ENCODE data around the gene TAOK3. TPM values are rescaled to one million over a fixed set of nuclear protein-coding genes. Genes with fewer than 3 reads are reported as not detected.
"Not testable (repeated sequence)": the region's sequence is repeated elsewhere in the genome, so short reads cannot be mapped to it uniquely, and the experiment has no call there.

The TAOK3 gene
- total and polyA plus RNA-seq, 3 donors from 2014 or later = 20.5 to 64.8 (median 51.9) TPM

DNA sequence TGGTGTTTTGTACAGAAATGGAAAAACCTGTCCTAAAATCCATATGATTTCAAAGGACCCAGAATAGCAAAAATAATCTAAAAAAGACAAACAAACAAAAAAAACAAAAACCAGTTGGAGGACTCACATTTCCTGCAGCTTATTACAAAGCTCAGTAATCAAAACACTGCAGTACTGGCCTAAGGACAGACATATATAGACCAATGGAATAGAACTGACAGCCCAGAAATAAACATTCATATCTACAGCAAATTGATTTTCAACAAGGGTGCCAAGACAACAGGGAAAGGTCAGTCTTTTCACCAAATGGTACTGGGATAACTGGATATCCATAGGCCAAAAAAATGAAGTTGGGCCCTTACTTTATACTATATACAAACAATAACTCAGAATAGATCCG is 55.0 kb downstream of the TAOK3 start:
- Histone ChIP-seq H3K4me1 (no peaks in the 10 kb centered on the region), H3K27me3 (no peaks in the 10 kb centered on the region), H3K27ac (no peak overlapping the region), H3K9me3 (no peaks in the 10 kb centered on the region), H3K36me3 (ENCODE audit: low read depth, missing control alignments) (no peaks in the 10 kb centered on the region), H3K4me3 (no peak overlapping the region)
- DNase-seq = no peak
- TF ChIP-seq, protein P1, sequence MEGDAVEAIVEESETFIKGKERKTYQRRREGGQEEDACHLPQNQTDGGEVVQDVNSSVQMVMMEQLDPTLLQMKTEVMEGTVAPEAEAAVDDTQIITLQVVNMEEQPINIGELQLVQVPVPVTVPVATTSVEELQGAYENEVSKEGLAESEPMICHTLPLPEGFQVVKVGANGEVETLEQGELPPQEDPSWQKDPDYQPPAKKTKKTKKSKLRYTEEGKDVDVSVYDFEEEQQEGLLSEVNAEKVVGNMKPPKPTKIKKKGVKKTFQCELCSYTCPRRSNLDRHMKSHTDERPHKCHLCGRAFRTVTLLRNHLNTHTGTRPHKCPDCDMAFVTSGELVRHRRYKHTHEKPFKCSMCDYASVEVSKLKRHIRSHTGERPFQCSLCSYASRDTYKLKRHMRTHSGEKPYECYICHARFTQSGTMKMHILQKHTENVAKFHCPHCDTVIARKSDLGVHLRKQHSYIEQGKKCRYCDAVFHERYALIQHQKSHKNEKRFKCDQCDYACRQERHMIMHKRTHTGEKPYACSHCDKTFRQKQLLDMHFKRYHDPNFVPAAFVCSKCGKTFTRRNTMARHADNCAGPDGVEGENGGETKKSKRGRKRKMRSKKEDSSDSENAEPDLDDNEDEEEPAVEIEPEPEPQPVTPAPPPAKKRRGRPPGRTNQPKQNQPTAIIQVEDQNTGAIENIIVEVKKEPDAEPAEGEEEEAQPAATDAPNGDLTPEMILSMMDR (IDR thresholded peaks at IDR 0.05) = no peak
- TF ChIP-seq POLR2A (IDR thresholded peaks at IDR 0.05) = no peak
- intact Hi-C loops (cut with DNase I; ENCODE audit: low total_unique reads) = no loop called here
- 91 to 94% methylated on average over 1 of the region's 1 CpG for WGBS, 2 donors

DNA sequence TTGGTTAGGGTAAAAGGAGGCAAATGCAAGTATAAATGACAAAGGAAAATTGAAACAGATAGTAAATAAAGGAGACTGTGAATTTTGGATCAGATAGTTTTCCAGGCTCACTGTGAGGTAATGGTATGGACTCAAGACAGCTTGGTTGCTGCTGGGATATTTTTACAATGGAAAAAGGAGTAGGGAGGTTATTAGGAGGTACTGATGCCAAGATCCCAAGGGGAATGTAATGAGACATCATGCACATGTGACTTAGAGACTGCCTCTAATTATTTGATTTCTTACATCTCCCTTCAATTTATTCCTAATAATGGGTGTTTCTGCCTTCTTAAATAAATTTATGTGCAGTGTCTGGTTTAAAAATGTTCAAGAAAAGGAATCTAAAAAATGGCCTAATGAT is 56.9 kb downstream of the TAOK3 start:
- intact Hi-C loops (cut with DNase I; ENCODE audit: low total_unique reads) = no loop called here
- DNase-seq = no peak
- H3K36me3 ChIP-seq (ENCODE audit: low read depth, missing control alignments) = no peaks in the 10 kb centered on the region
- no peaks in the 10 kb centered on the region for H3K27me3 ChIP-seq
- TF ChIP-seq, protein P1 (IDR thresholded peaks at IDR 0.05) = no peak
- no peak for TF ChIP-seq POLR2A (IDR thresholded peaks at IDR 0.05)
- H3K4me1 ChIP-seq = no peaks in the 10 kb centered on the region
- no peaks in the 10 kb centered on the region for H3K9me3 ChIP-seq
- no peak overlapping the region for H3K4me3 ChIP-seq
- H3K27ac ChIP-seq = no peak overlapping the region

DNA sequence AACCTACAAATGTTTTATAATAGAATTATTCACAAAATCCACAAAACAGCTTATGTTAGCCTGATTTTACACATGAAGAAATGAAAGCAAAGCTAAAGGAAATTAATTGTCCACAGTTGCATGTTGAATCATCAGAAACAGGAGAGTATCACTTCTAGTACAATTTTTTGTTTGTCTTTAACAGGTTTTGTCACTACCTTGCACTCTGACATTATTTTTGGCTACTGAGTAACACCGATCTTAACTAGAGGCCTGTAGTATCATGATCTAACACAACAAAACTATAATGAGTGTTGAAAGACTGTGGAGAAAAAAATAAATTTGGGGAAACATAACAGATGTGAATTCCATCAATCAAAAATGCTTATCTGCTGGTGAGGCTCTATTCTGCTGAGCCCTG is 60.1 kb downstream of the TAOK3 start:
- WGBS, 2 donors = 70 to 76% methylated on average over 1 of the region's 1 CpG
- Histone ChIP-seq H3K9me3 (no peaks in the 10 kb centered on the region), H3K27ac (no peak overlapping the region), H3K36me3 (ENCODE audit: low read depth, missing control alignments) (no peaks in the 10 kb centered on the region), H3K27me3 (no peaks in the 10 kb centered on the region), H3K4me1 (peaks cover 3% of the 10 kb centered on the region), H3K4me3 (no peak overlapping the region)
- no peak for TF ChIP-seq POLR2A (IDR thresholded peaks at IDR 0.05)
- TF ChIP-seq, protein P1 (IDR thresholded peaks at IDR 0.05) = no peak
- intact Hi-C loops (cut with DNase I; ENCODE audit: low total_unique reads) = no loop called here
- DNase-seq = no peak

DNA sequence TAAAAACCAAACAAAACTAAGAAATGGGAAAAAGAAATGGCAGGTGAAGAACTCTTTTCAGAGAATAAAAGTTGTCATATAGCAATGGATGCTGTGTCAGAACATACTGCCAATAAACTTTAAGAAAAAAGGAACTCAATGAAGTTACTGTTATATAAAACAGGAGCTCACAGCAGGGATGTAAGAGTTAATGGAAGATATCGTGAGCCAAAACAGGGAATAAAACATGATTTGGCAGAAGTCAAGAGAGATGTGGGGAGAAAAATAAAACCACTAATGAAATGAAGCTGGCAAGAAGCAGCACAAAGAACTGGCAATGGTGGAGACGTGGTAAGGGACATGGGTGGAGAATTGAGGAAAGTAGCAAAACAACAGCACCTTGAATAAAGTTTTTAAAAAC is 61.0 kb downstream of the TAOK3 start:
- no peak overlapping the region for H3K4me3 ChIP-seq
- intact Hi-C loops (cut with DNase I; ENCODE audit: low total_unique reads) = no loop called here
- no peak for DNase-seq
- no peak overlapping the region for H3K27ac ChIP-seq
- H3K27me3 ChIP-seq = no peaks in the 10 kb centered on the region
- TF ChIP-seq, protein P1 (IDR thresholded peaks at IDR 0.05) = no peak
- TF ChIP-seq POLR2A (IDR thresholded peaks at IDR 0.05) = no peak
- WGBS, 2 donors = 33 to 38% methylated on average over 2 of the region's 2 CpGs
- H3K9me3 ChIP-seq = no peaks in the 10 kb centered on the region
- H3K4me1 ChIP-seq = peaks cover 3% of the 10 kb centered on the region
- H3K36me3 ChIP-seq (ENCODE audit: low read depth, missing control alignments) = no peaks in the 10 kb centered on the region

DNA sequence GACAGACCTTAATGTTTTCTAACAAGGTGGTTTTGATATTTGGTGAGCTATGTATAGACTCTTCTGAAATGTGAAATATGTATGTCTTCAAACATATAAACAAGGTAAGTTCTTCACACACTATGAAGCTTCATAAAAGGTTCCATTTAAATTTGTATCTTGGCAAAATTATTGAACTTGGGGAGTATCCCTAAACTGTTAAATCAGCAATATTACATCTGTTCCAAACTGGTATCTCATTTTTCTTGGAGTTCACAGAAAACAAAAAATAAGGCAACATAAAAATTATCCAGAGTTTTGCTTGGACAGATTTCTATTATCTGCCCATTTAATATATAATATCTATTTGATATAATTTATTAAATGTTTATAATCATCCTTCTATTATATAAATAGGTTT is 62.4 kb downstream of the TAOK3 start:
- H3K27me3 ChIP-seq = no peaks in the 10 kb centered on the region
- H3K4me1 ChIP-seq = peaks cover 3% of the 10 kb centered on the region
- no peak for DNase-seq
- no peak overlapping the region for H3K4me3 ChIP-seq
- intact Hi-C loops (cut with DNase I; ENCODE audit: low total_unique reads) = no loop called here
- no peaks in the 10 kb centered on the region for H3K36me3 ChIP-seq (ENCODE audit: low read depth, missing control alignments)
- H3K27ac ChIP-seq = no peak overlapping the region
- TF ChIP-seq, protein P1 (IDR thresholded peaks at IDR 0.05) = no peak
- no peak for TF ChIP-seq POLR2A (IDR thresholded peaks at IDR 0.05)
- no peaks in the 10 kb centered on the region for H3K9me3 ChIP-seq

DNA sequence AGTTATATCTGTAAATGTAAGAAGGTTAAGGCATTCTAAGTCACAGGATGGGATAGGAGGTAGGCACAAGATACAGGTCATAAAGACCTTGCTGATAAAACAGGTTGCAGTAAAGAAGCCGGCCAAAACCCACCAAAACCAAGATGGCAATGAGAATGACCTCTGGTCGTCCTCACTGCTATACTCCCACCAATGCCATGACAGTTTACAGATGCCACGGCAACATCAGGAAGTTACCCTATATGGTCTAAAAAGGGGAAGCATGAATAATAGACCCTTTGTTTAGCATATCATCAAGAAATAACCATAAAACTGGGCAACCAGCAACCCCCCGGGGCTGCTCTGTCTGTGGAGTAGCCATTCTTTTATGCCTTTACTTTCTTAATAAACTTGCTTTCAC is 64.7 kb downstream of the TAOK3 start:
- WGBS, 2 donors = 48 to 65% methylated on average over 4 of the region's 4 CpGs
- H3K4me1 ChIP-seq; H3K9me3 ChIP-seq; H3K4me3 ChIP-seq; H3K27ac ChIP-seq; H3K27me3 ChIP-seq; H3K36me3 ChIP-seq (ENCODE audit: low read depth, missing control alignments); intact Hi-C loops (cut with DNase I; ENCODE audit: low total_unique reads); DNase-seq: not testable (repeated sequence)
